B cell (primary cell): ENCODE measurements around the gene PICK1.

Experiments
- CTCF ChIP-seq: fragments of 200-600 bp; IDR thresholded peaks from one replicate; pipeline ENCODE4 v1.8.0; 2022; ENCODE audit warnings: antibody characterized with exemption, mild to moderate bottlenecking
- EZH2 ChIP-seq: IDR thresholded peaks from 2 replicates; pipeline ENCODE4 v1.6.1; 2012; ENCODE audit warnings: borderline replicate concordance, low read depth, mild to moderate bottlenecking, moderate library complexity, low read length; ENCODE audit not compliant: insufficient read depth, poor library complexity, severe bottlenecking

- no peak for TF ChIP-seq CTCF
- no peak for TF ChIP-seq EZH2
Measured at GRCh38 chr22:38088629-38089473, 31.6 kb downstream of the PICK1 start.
